Neural cell (in vitro differentiated cells): ENCODE results near the gene NCKIPSD. TPM values are rescaled to one million over a fixed set of nuclear protein-coding genes. Genes with fewer than 3 reads are reported as not detected.

ENCODE experiments used
- H2AFZ ChIP-seq: fragments of 200-600, 300-800 bp; sonication (generic), shearing (Covaris generic); 2 replicates; pipeline ENCODE4 v1.6.0; 2014; ENCODE audit warnings: low read depth, mild to moderate bottlenecking, antibody characterized with exemption, low read length, moderate library complexity
- H3F3A ChIP-seq: fragments of 200-600 bp; shearing (Covaris generic); 2 replicates; pipeline ENCODE4 v1.6.1; 2016; ENCODE audit warnings: mild to moderate bottlenecking, moderate library complexity, mixed read lengths, antibody characterized with exemption, low read length; ENCODE audit not compliant: insufficient read depth, poor library complexity, severe bottlenecking
- H3K27ac ChIP-seq: fragments of 200-600, 300-800 bp; sonication (generic), shearing (Covaris generic); 2 replicates; pipeline ENCODE4 v1.5.1; 2014; ENCODE audit warnings: mild to moderate bottlenecking, low read length, moderate library complexity
- H3K27me3 ChIP-seq: fragments of 300-800, 200-600 bp; sonication (generic), shearing (Covaris generic); 2 replicates; pipeline ENCODE4 v1.6.0; 2014; ENCODE audit warnings: mild to moderate bottlenecking, low read depth, low read length, moderate library complexity; ENCODE audit not compliant: insufficient read depth
- H3K36me3 ChIP-seq: fragments of 300-800, 200-600 bp; sonication (generic), shearing (Covaris generic); 2 replicates; pipeline ENCODE4 v1.5.1; 2014; ENCODE audit warnings: mild to moderate bottlenecking, antibody characterized with exemption, low read length, moderate library complexity; ENCODE audit not compliant: insufficient read depth
- H3K4me2 ChIP-seq: fragments of 300-800, 200-600 bp; sonication (generic), shearing (Covaris generic); 2 replicates; pipeline ENCODE4 v1.6.0; 2014; ENCODE audit warnings: mild to moderate bottlenecking, low read length
- H3K4me3 ChIP-seq: fragments of 300-800, 200-600 bp; sonication (generic), shearing (Covaris generic); 2 replicates; pipeline ENCODE4 v1.5.1; 2014; ENCODE audit warnings: mild to moderate bottlenecking, low read length, moderate library complexity
- H3K79me2 ChIP-seq: fragments of 200-600 bp; shearing (Covaris generic); replicated peaks from 2 replicates; pipeline ENCODE4 v1.6.0; 2014; ENCODE audit warnings: mild to moderate bottlenecking, low read length, moderate library complexity; ENCODE audit not compliant: insufficient read depth
- H3K9ac ChIP-seq: fragments of 300-800, 200-600 bp; sonication (generic), shearing (Covaris generic); 2 replicates; pipeline ENCODE4 v1.6.1; 2016; ENCODE audit warnings: mild to moderate bottlenecking, low read length, mixed read lengths
- H3K9me2 ChIP-seq: fragments of 200-600 bp; shearing (Covaris generic); 2 replicates; pipeline ENCODE4 v1.6.1; 2016; ENCODE audit warnings: mild to moderate bottlenecking, low read length, mixed read lengths; ENCODE audit not compliant: insufficient read depth
- H3K9me3 ChIP-seq: fragments of 200-600, 300-800 bp; sonication (generic), shearing (Covaris generic); 2 replicates; pipeline ENCODE4 v1.6.1; 2016; ENCODE audit warnings: mild to moderate bottlenecking, mixed run types, low read length, moderate library complexity, mixed read lengths
- H4K20me1 ChIP-seq: fragments of 200-600 bp; shearing (Covaris generic); 2 replicates; pipeline ENCODE4 v1.6.1; 2016; ENCODE audit warnings: mild to moderate bottlenecking, mixed run types; ENCODE audit not compliant: insufficient read depth
- EP300 ChIP-seq: fragments of 450-650 bp; conservative IDR thresholded peaks from 2 replicates; pipeline ENCODE4 v1.6.1; 2014; ENCODE audit warnings: antibody characterized with exemption, mild to moderate bottlenecking, moderate library complexity; ENCODE audit not compliant: poor library complexity, severe bottlenecking
- EZH2 ChIP-seq: fragments of 200-600, 300-800 bp; shearing (Covaris generic), sonication (generic); IDR thresholded peaks from 2 replicates; pipeline ENCODE4 v1.6.1; 2014; ENCODE audit warnings: antibody characterized with exemption, low read length, borderline replicate concordance, mild to moderate bottlenecking; ENCODE audit not compliant: insufficient read depth, poor library complexity, severe bottlenecking
- MXI1 ChIP-seq: fragments of 450-650 bp; conservative IDR thresholded peaks from 2 replicates; pipeline ENCODE4 v1.6.1; 2014; ENCODE audit warnings: antibody characterized with exemption, mild to moderate bottlenecking; ENCODE audit not compliant: poor library complexity, severe bottlenecking
- POLR2AphosphoS5 ChIP-seq: IDR thresholded peaks from 2 replicates; pipeline ENCODE4 v1.6.1; 2012
- RAD21 ChIP-seq: fragments of 450-650 bp; conservative IDR thresholded peaks from 2 replicates; pipeline ENCODE4 v1.6.1; 2014; ENCODE audit warnings: antibody characterized with exemption, mild to moderate bottlenecking, moderate library complexity
- SMC3 ChIP-seq: fragments of 450-650 bp; conservative IDR thresholded peaks from 2 replicates; pipeline ENCODE4 v1.6.1; 2014; ENCODE audit warnings: antibody characterized with exemption, mild to moderate bottlenecking, moderate library complexity; ENCODE audit not compliant: poor library complexity
- TAF1 ChIP-seq: IDR thresholded peaks from 2 replicates; pipeline ENCODE4 v1.6.1; 2012; ENCODE audit warnings: low read depth
- polyA plus RNA-seq: library from polyadenylated mRNA; depleted of rRNA; stranded (reverse); fragments of >200 nt; gene quantifications from 2 replicates; pipeline ENCODE4 v1.2.3, GENCODE V29; 2014
- TF ChIP-seq, protein P1 (sequence below): IDR thresholded peaks from 2 replicates; pipeline ENCODE4 v1.6.1; 2012; ENCODE audit warnings: borderline replicate concordance
- TF ChIP-seq, protein P2 (sequence below): fragments of 450-650 bp; IDR thresholded peaks from 2 replicates; pipeline ENCODE4 v1.5.1; 2014; ENCODE audit warnings: antibody characterized with exemption, mild to moderate bottlenecking, moderate library complexity; ENCODE audit not compliant: poor library complexity, severe bottlenecking

Gene NCKIPSD
- polyA plus RNA-seq, 1 donor from 2014 or later, result 19.0 TPM

DNA sequence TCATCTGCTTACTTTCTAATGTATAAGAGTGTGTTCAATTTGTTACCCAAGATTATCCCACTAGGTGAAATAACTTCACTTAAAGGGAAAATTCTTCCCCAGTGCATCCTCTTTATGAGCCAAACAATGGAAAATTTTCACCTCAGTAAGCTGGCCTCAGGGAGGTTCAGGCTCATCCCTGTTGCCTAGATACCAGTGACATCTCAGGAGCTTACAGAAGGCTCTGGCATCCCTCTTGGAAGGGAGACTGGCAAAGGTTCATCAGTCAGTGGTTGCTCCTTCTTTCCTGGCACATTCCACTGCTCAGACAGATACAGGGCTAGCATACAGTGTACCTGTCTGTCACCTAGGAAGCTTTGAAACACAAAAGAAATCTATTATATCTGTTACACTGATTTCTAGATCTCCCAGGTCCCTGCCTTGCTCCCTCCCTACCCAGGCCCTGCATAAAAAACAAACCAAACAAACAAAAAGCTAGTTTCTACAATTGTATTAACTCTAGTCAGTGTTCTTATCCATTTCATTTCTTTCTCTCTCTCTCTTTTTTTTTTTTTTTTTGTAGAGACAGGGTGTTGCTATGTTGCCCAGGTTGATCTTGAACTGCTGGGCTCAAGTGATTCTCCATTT is 29.6 kb upstream of the NCKIPSD start:
- peaks cover 26% of the 10 kb centered on the region for H4K20me1 ChIP-seq
- no peak overlapping the region for H2AFZ ChIP-seq
- H3K4me3 ChIP-seq, result peak overlapping the region; percentile 84
- H3K79me2 ChIP-seq, result peaks cover 65% of the 10 kb centered on the region
- no peaks in the 10 kb centered on the region for H3K36me3 ChIP-seq
- H3K27ac ChIP-seq, result peak overlapping the region; percentile 100
- peak overlapping the region; percentile 100 for H3K9ac ChIP-seq
- peak overlapping the region; percentile 95 for H3K4me2 ChIP-seq
- H3F3A ChIP-seq, result no peaks in the 10 kb centered on the region
- TF ChIP-seq, protein P1, sequence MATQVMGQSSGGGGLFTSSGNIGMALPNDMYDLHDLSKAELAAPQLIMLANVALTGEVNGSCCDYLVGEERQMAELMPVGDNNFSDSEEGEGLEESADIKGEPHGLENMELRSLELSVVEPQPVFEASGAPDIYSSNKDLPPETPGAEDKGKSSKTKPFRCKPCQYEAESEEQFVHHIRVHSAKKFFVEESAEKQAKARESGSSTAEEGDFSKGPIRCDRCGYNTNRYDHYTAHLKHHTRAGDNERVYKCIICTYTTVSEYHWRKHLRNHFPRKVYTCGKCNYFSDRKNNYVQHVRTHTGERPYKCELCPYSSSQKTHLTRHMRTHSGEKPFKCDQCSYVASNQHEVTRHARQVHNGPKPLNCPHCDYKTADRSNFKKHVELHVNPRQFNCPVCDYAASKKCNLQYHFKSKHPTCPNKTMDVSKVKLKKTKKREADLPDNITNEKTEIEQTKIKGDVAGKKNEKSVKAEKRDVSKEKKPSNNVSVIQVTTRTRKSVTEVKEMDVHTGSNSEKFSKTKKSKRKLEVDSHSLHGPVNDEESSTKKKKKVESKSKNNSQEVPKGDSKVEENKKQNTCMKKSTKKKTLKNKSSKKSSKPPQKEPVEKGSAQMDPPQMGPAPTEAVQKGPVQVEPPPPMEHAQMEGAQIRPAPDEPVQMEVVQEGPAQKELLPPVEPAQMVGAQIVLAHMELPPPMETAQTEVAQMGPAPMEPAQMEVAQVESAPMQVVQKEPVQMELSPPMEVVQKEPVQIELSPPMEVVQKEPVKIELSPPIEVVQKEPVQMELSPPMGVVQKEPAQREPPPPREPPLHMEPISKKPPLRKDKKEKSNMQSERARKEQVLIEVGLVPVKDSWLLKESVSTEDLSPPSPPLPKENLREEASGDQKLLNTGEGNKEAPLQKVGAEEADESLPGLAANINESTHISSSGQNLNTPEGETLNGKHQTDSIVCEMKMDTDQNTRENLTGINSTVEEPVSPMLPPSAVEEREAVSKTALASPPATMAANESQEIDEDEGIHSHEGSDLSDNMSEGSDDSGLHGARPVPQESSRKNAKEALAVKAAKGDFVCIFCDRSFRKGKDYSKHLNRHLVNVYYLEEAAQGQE, result peak; percentile 63
- TF ChIP-seq SMC3, result no peak
- TF ChIP-seq, protein P2, sequence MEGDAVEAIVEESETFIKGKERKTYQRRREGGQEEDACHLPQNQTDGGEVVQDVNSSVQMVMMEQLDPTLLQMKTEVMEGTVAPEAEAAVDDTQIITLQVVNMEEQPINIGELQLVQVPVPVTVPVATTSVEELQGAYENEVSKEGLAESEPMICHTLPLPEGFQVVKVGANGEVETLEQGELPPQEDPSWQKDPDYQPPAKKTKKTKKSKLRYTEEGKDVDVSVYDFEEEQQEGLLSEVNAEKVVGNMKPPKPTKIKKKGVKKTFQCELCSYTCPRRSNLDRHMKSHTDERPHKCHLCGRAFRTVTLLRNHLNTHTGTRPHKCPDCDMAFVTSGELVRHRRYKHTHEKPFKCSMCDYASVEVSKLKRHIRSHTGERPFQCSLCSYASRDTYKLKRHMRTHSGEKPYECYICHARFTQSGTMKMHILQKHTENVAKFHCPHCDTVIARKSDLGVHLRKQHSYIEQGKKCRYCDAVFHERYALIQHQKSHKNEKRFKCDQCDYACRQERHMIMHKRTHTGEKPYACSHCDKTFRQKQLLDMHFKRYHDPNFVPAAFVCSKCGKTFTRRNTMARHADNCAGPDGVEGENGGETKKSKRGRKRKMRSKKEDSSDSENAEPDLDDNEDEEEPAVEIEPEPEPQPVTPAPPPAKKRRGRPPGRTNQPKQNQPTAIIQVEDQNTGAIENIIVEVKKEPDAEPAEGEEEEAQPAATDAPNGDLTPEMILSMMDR, result no peak
- TF ChIP-seq POLR2AphosphoS5, result peak; percentile 77
- no peak for TF ChIP-seq RAD21
- no peak for TF ChIP-seq EP300
- no peak for TF ChIP-seq TAF1
- TF ChIP-seq MXI1, result peak; percentile 40
- TF ChIP-seq EZH2, result no peak
- no peaks in the 10 kb centered on the region for H3K9me2 ChIP-seq
- H3K9me3 ChIP-seq, result no peaks in the 10 kb centered on the region
- H3K27me3 ChIP-seq, result no peaks in the 10 kb centered on the region

GRCh38 chr3:48711727-48712126 is 26.0 kb upstream of the NCKIPSD start:
- Histone ChIP-seq H3K4me3 (peak overlapping the region; percentile 50), H3K9ac (no peak overlapping the region), H3K36me3 (no peaks in the 10 kb centered on the region), H3F3A (no peaks in the 10 kb centered on the region), H3K9me3 (no peaks in the 10 kb centered on the region), H4K20me1 (peaks cover 58% of the 10 kb centered on the region), H3K27ac (no peak overlapping the region), H3K27me3 (no peaks in the 10 kb centered on the region), H2AFZ (no peak overlapping the region), H3K9me2 (no peaks in the 10 kb centered on the region), H3K4me2 (no peak overlapping the region), H3K79me2 (peaks cover 96% of the 10 kb centered on the region)
- no peak for TF ChIP-seq SMC3
- TF ChIP-seq EZH2, result no peak
- no peak for TF ChIP-seq MXI1
- TF ChIP-seq TAF1, result no peak
- no peak for TF ChIP-seq POLR2AphosphoS5
- TF ChIP-seq, protein P2, result no peak
- no peak for TF ChIP-seq RAD21
- TF ChIP-seq, protein P1, result no peak
- no peak for TF ChIP-seq EP300
